GM21367 (cell line): ENCODE results near the gene TOP3A.
"Not testable (repeated sequence)": the region's sequence is repeated elsewhere in the genome, so short reads cannot be mapped to it uniquely, and the experiment has no call there.

Experiments used
- ATAC-seq: cut with Tn5 transposase; IDR thresholded peaks from one replicate; pipeline ENCODE4 v1.9.1; 2021; ENCODE audit not compliant: unreplicated experiment

The TOP3A gene

GRCh38 chr17:18324140-18325050 lies 9.6 kb upstream of the TOP3A start:
- no peak for ATAC-seq

- no peak for ATAC-seq
Observed at GRCh38 chr17:18323507-18324139, 8.8 kb upstream of the TOP3A start.

GRCh38 chr17:18323007-18323406 lies 8.2 kb upstream of the TOP3A start:
- no peak for ATAC-seq

GRCh38 chr17:18322522-18322921 lies 7.7 kb upstream of the TOP3A start:
- no peak for ATAC-seq

GRCh38 chr17:18321309-18321708 lies 6.5 kb upstream of the TOP3A start:
- ATAC-seq: no peak

GRCh38 chr17:18320301-18320700 lies 5.5 kb upstream of the TOP3A start:
- no peak for ATAC-seq

- no peak for ATAC-seq
Observed at GRCh38 chr17:18319604-18320256, 4.9 kb upstream of the TOP3A start.

- ATAC-seq: no peak
Observed at GRCh38 chr17:18318771-18319450, 4.1 kb upstream of the TOP3A start.

GRCh38 chr17:18318117-18318516 lies 3.3 kb upstream of the TOP3A start:
- ATAC-seq: no peak

GRCh38 chr17:18315961-18316360 lies 1.2 kb upstream of the TOP3A start:
- no peak for ATAC-seq

GRCh38 chr17:18315562-18315922 lies 748 bp upstream of the TOP3A start:
- ATAC-seq: peak; percentile 8

GRCh38 chr17:18314059-18314730 lies 599 bp downstream of the TOP3A start:
- ATAC-seq: no peak

GRCh38 chr17:18309202-18309601 lies 5.6 kb downstream of the TOP3A start:
- no peak for ATAC-seq

GRCh38 chr17:18303206-18303605 lies 11.6 kb downstream of the TOP3A start:
- not testable (repeated sequence) for ATAC-seq

GRCh38 chr17:18300725-18301480 lies 13.9 kb downstream of the TOP3A start:
- ATAC-seq: no peak

GRCh38 chr17:18298061-18298460 lies 16.7 kb downstream of the TOP3A start:
- ATAC-seq: not testable (repeated sequence)

GRCh38 chr17:18291718-18292540 lies 22.9 kb downstream of the TOP3A start:
- ATAC-seq: no peak

GRCh38 chr17:18285296-18285695 lies 29.5 kb downstream of the TOP3A start:
- no peak for ATAC-seq

- ATAC-seq: no peak
Observed at GRCh38 chr17:18281788-18282187, 33.0 kb downstream of the TOP3A start.
